HG03354 (cell line): ENCODE data around the gene OPCML.

Experiments
- ATAC-seq: cut with Tn5 transposase; IDR thresholded peaks from one replicate; pipeline ENCODE4 v1.9.1; 2021; ENCODE audit warnings: mild to moderate bottlenecking; ENCODE audit not compliant: unreplicated experiment, poor library complexity, severe bottlenecking

Gene OPCML

GRCh38 chr11:133118563-133119268 is 413.6 kb downstream of the OPCML start:
- no peak for ATAC-seq

- ATAC-seq, result no peak
Measured at GRCh38 chr11:133115099-133115498, 417.2 kb downstream of the OPCML start.

- no peak for ATAC-seq
Measured at GRCh38 chr11:133107763-133108162, 424.5 kb downstream of the OPCML start.

- no peak for ATAC-seq
Measured at GRCh38 chr11:133107136-133107535, 425.2 kb downstream of the OPCML start.

- no peak for ATAC-seq
Measured at GRCh38 chr11:133106417-133106816, 425.9 kb downstream of the OPCML start.

GRCh38 chr11:133104009-133104744 is 428.1 kb downstream of the OPCML start:
- ATAC-seq, result no peak

- no peak for ATAC-seq
Measured at GRCh38 chr11:133096981-133097380, 435.3 kb downstream of the OPCML start.

- no peak for ATAC-seq
Measured at GRCh38 chr11:133086518-133086917, 445.8 kb downstream of the OPCML start.

- peak; percentile 93 for ATAC-seq
Measured at GRCh38 chr11:133082841-133083488, 449.3 kb downstream of the OPCML start.

- ATAC-seq, result no peak
Measured at GRCh38 chr11:133082453-133082781, 449.9 kb downstream of the OPCML start.

- ATAC-seq, result no peak
Measured at GRCh38 chr11:133081730-133082452, 450.4 kb downstream of the OPCML start.

- ATAC-seq, result no peak
Measured at GRCh38 chr11:133081020-133081419, 451.3 kb downstream of the OPCML start.

GRCh38 chr11:133078591-133079404 is 453.5 kb downstream of the OPCML start:
- peak; percentile 50 for ATAC-seq

GRCh38 chr11:133078012-133078411 is 454.3 kb downstream of the OPCML start:
- no peak for ATAC-seq

- ATAC-seq, result no peak
Measured at GRCh38 chr11:133075351-133075750, 456.9 kb downstream of the OPCML start.

- ATAC-seq, result no peak
Measured at GRCh38 chr11:133072858-133073582, 459.3 kb downstream of the OPCML start.

- ATAC-seq, result no peak
Measured at GRCh38 chr11:133072378-133072777, 459.9 kb downstream of the OPCML start.

GRCh38 chr11:133070791-133071190 is 461.5 kb downstream of the OPCML start:
- no peak for ATAC-seq
